Thoracic aorta (tissue), 2 donors: Measurements from ENCODE around the gene PHF23. TPM values are rescaled to one million over a fixed set of nuclear protein-coding genes. Genes with fewer than 3 reads are reported as not detected.

Experiments
- ATAC-seq: fragments of 150-250 bp; one replicate; pipeline ENCODE4 v1.8.0; 2017; ENCODE audit warnings: low read depth; ENCODE audit not compliant: insufficient number of reproducible peaks, low FRiP score
- DNase-seq: peaks from one replicate; pipeline ENCODE4 v3.0.0-alpha.2; 2020; ENCODE audit warnings: low spot score
- H3K27ac ChIP-seq, 2 donors: fragments of 200-600 bp; sonication (generic); 1 replicate in 1 of 2; 2 replicates in 1 of 2; pipeline ENCODE4 v1.5.1; 2016; ENCODE audit warnings: mild to moderate bottlenecking in 2 of 2, moderate library complexity in 2 of 2
- H3K27me3 ChIP-seq: fragments of 200-600 bp; sonication (generic); replicated peaks from 2 replicates; pipeline ENCODE4 v1.6.0; 2016; ENCODE audit warnings: mild to moderate bottlenecking; ENCODE audit not compliant: insufficient read depth
- H3K36me3 ChIP-seq: fragments of 200-600 bp; sonication (generic); one replicate; pipeline ENCODE4 v1.5.1; 2016
- H3K4me1 ChIP-seq, 2 donors: fragments of 200-600 bp; sonication (generic); 1 replicate in 1 of 2; 2 replicates in 1 of 2; pipeline versions ENCODE4 v1.5.1 to v1.6.0; 2016; ENCODE audit warnings: low read depth in 2 of 2, mild to moderate bottlenecking in 1 of 2; ENCODE audit not compliant: control insufficient read depth in 1 of 2
- H3K4me3 ChIP-seq: fragments of 200-600 bp; sonication (generic); 2 replicates; pipeline ENCODE4 v1.5.1; 2016; ENCODE audit warnings: mild to moderate bottlenecking
- H3K9me3 ChIP-seq: fragments of 200-600 bp; sonication (generic); 2 replicates; pipeline ENCODE4 v1.5.1; 2016
- total RNA-seq, 2 donors: library from RNA; depleted of rRNA; stranded (reverse); fragments of >200 nt; gene quantifications; one replicate each; pipeline versions ENCODE4 v1.1.0 to v1.2.3, GENCODE V29; 2016
- TF ChIP-seq, protein P1 (sequence below): fragments of 200-600 bp; sonication (generic); IDR thresholded peaks from one replicate; pipeline ENCODE4 v1.5.1; 2019; ENCODE audit warnings: antibody characterized with exemption

The PHF23 gene
- total RNA-seq, 2 donors from 2014 or later, result 25.1 to 44.7 TPM

DNA sequence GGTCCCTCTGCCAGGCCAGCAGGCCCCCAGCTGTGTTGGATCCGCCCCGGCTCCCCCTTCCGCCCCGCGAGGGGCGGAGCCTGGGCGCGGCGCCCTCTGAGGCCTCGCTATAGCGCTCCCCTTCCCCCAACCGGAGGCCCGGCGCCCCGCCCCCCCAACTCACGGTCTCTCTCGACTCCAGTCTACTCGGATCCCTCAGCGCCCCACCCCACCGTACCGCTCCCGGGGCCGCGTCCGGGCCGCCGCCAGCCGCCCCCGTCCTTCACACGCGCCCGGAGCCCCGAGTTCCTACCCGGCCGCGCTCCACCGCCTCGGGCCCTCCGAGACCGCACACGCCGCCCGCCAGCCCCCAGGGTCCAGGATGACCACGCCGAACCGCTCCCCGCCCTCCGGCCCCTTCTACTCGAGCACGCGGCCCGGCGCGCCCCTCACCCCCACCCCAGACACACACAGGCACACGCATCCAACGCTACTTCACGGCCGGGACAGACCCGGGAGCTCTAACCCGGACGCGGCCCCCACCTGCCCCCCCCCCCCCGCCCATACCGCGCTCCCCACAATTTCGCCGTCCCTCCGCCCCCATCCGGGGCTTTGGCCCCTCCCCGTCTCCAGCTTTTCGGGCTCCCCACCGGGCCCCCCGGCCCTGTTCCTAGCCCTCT is 1.4 kb downstream of the PHF23 start:
- no peak for DNase-seq
- ATAC-seq, result no peak
- Histone ChIP-seq H3K4me3 (peak overlapping the region; percentile 97), H3K36me3 (peaks cover 11% of the 10 kb centered on the region), H3K4me1 (peaks cover 30 to 38% of the 10 kb centered on the region in 2 donors), H3K27ac (peak overlapping the region; percentile 54 to 79), H3K27me3 (no peaks in the 10 kb centered on the region), H3K9me3 (no peaks in the 10 kb centered on the region)
- TF ChIP-seq, protein P1, sequence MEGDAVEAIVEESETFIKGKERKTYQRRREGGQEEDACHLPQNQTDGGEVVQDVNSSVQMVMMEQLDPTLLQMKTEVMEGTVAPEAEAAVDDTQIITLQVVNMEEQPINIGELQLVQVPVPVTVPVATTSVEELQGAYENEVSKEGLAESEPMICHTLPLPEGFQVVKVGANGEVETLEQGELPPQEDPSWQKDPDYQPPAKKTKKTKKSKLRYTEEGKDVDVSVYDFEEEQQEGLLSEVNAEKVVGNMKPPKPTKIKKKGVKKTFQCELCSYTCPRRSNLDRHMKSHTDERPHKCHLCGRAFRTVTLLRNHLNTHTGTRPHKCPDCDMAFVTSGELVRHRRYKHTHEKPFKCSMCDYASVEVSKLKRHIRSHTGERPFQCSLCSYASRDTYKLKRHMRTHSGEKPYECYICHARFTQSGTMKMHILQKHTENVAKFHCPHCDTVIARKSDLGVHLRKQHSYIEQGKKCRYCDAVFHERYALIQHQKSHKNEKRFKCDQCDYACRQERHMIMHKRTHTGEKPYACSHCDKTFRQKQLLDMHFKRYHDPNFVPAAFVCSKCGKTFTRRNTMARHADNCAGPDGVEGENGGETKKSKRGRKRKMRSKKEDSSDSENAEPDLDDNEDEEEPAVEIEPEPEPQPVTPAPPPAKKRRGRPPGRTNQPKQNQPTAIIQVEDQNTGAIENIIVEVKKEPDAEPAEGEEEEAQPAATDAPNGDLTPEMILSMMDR, result no peak

DNA sequence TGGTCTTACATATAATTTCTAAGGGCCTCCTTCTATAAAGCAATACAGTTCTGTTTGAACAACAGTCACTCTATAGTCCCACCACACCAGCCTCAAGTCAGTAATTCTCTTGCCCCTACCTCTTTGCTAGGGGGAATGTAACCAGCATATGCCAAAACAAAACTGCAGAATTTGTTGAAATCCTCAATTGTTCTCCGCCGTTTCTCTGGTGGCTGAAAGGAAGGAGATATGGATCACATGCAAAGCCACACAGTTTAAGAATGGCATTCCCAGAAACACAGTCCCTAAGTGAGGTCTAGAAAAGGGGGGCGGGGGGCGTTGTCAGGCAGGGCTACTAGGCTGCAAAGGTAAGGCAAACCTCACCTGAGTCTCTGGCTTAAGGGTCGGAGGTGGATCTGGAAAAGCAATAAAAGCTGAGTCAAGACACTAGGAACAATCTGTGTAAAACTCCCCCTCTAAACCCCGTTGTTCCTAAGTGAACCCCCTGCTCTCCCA is 1.9 kb downstream of the PHF23 start:
- no peaks in the 10 kb centered on the region for H3K9me3 ChIP-seq
- peaks cover 11% of the 10 kb centered on the region for H3K36me3 ChIP-seq
- TF ChIP-seq, protein P1, result no peak
- H3K27ac ChIP-seq, result peak overlapping the region; percentile 54 to 79
- ATAC-seq (no peak), DNase-seq (no peak)
- no peaks in the 10 kb centered on the region for H3K27me3 ChIP-seq
- H3K4me3 ChIP-seq, result peak overlapping the region; percentile 97
- H3K4me1 ChIP-seq, result peaks cover 33 to 44% of the 10 kb centered on the region in 2 donors

DNA sequence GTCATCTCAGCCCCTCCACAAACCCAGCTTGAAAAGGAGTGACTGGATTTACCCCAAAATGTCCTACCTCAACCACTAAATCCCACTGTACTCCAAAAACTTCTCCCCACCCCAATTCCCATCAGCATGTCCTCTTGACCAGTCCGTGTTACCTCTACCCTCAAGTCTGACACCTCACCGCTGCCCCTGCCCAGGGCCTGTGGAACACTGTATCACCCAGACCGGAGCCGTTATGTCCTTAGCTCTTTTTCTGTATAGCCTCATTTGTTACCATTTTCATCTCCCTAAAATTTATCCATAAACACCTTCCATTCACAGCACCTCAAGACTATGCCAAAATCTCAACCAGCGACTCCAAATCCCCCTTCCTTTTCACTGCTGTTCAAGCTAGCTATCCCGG is 2.4 kb downstream of the PHF23 start:
- H3K36me3 ChIP-seq, result peaks cover 11% of the 10 kb centered on the region
- H3K27ac ChIP-seq, result peak overlapping the region in 1 of 2 donors; percentile 54
- H3K4me3 ChIP-seq, result no peak overlapping the region
- peaks cover 33 to 49% of the 10 kb centered on the region in 2 donors for H3K4me1 ChIP-seq
- no peaks in the 10 kb centered on the region for H3K27me3 ChIP-seq
- H3K9me3 ChIP-seq, result no peaks in the 10 kb centered on the region
- TF ChIP-seq, protein P1, result no peak
- no peak for DNase-seq
- ATAC-seq, result no peak

DNA sequence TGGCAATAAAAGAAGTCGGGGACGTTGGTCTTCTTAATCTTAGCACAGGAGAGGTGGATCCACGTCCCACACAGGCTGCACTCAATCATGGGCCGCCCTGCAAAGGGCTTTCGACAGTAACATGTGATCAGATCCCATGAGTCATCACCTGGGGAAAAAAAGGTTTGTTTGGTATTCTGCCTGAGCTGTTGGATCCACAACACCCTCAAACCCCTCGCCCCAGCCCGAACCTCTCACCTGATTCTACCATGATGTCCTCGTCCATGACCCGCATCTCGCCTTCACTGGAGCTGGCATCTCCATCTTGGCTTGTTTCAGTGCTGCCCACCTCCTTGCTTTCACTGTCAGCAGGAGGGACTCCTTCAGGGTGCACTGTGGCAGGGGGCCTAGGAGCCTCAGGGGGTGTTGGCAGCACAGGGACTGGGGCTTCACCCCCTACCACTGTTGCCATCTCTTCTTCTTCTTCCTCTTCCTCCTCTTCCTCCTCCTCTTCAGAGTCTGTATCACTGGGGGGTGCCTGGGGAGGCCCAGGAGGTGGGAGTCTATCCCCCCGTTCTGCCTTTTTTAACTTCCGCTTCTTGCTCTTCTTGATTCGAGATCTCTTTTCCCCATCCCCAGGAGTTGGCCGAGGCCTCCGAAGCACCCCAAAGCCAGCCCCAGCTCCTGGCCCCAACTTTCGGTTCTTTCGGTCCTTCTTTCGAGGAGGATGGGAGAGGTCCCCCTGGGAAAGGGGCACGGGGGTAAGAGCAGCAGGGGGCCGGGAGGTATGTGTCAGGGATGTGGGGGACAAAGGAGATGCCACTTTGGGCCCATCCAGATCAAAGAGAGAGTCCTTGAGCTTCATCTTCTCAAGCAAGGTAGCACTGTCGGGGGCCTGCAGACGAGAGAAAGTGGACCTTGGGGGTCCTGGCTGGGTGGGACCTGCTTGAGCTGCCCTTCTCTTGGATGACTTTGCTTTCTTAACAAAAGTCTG is 3.3 kb downstream of the PHF23 start:
- peaks cover 29 to 48% of the 10 kb centered on the region in 2 donors for H3K4me1 ChIP-seq
- no peak for DNase-seq
- TF ChIP-seq, protein P1, result no peak

More for the DNA sequence above, 3.3 kb downstream of the PHF23 start:
- Histone ChIP-seq H3K36me3 (peaks cover 11% of the 10 kb centered on the region), H3K9me3 (no peaks in the 10 kb centered on the region), H3K27me3 (no peaks in the 10 kb centered on the region), H3K4me3 (no peak overlapping the region), H3K27ac (no peak overlapping the region)
- ATAC-seq, result no peak
